ENCODE results near the gene SZRD1. TPM values are rescaled to one million over a fixed set of nuclear protein-coding genes. Genes with fewer than 3 reads are reported as not detected.

Gene SZRD1
- total RNA-seq, 1 experiment from 2014 or later = 175 TPM

- ChIA-PET CTCF (no interaction called here), POLR2A (no interaction called here)
- no peak for ATAC-seq
- Histone ChIP-seq H3K27ac (ENCODE audit: low read length) (no peak overlapping the region), H3K9me3 (ENCODE audit: control insufficient read depth, insufficient read depth, low read depth, low read length) (no peaks in the 10 kb centered on the region), H3K4me1 (ENCODE audit: control insufficient read depth, insufficient read depth, low read length) (no peaks in the 10 kb centered on the region; the same call in 1 of the 2 replicates), H3K4me3 (ENCODE audit: low read depth in 2 of 2, low read length in 2 of 2) (no peak overlapping the region), H3K36me3 (ENCODE audit: control insufficient read depth, insufficient read depth, low read length) (no peaks in the 10 kb centered on the region), H3K27me3 (ENCODE audit: control insufficient read depth, insufficient read depth, low read length) (no peaks in the 10 kb centered on the region)
- in situ Hi-C loops (cut with HindIII; ENCODE audit: low pct_unique_long_range_greater_than_20kb, low sequenced_read_pairs) (no loop called here), intact Hi-C loops (cut with micrococcal nuclease; ENCODE audit: unreplicated experiment) (no loop called here)
- no peak for DNase-seq (ENCODE audit: low read depth, low spot score)
- BruUV-seq (replicated peaks) = no TSS peak
- TF ChIP-seq CTCF (IDR thresholded peaks at IDR 0.05) (no peak), SIN3A (IDR thresholded peaks at IDR 0.05; ENCODE audit: borderline replicate concordance, insufficient read depth, low read depth, low read length) (no peak), TCF7L2 (IDR thresholded peaks at IDR 0.05; ENCODE audit: low read depth, low read length) (no peak), POLR2AphosphoS5 (IDR thresholded peaks at IDR 0.05; ENCODE audit: low read depth, low read length) (no peak), REST (IDR thresholded peaks at IDR 0.05; ENCODE audit: insufficient read depth in 1 of 2, low read depth in 2 of 2, low read length in 1 of 2) (no peak)
Measured at GRCh38 chr1:16421201-16421600, 54.2 kb downstream of the SZRD1 start.

DNA sequence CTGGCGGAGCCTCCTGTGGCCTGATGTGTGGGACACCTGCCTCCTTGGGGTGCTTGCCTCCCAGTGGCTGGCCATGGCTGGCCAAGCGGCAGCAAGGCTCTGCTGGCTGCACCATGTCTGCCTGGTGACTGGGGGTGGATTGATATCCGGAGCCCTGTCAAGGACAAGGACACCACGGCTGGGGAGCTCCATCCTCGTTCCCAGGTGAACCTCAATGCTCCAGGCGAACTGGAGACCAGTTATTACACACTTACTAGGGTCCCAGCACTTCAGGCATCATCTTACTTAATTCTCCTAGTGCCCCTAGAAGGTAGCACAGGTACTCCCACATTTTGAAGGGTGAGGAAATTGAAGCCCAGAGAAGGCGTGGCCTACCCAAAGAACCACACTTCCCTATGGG, 55.0 kb downstream of the SZRD1 start:
- ATAC-seq = no peak
- no peak for DNase-seq (ENCODE audit: low read depth, low spot score)
- in situ Hi-C loops (cut with HindIII; ENCODE audit: low pct_unique_long_range_greater_than_20kb, low sequenced_read_pairs) = no loop called here
- CTCF ChIA-PET = no interaction called here
- H3K4me1 ChIP-seq (ENCODE audit: control insufficient read depth, insufficient read depth, low read length) = no peaks in the 10 kb centered on the region; the same call in 1 of the 2 replicates
- intact Hi-C loops (cut with micrococcal nuclease; ENCODE audit: unreplicated experiment) = no loop called here
- no peaks in the 10 kb centered on the region for H3K36me3 ChIP-seq (ENCODE audit: control insufficient read depth, insufficient read depth, low read length)
- no peaks in the 10 kb centered on the region for H3K9me3 ChIP-seq (ENCODE audit: control insufficient read depth, insufficient read depth, low read depth, low read length)
- no peaks in the 10 kb centered on the region for H3K27me3 ChIP-seq (ENCODE audit: control insufficient read depth, insufficient read depth, low read length)
- no peak overlapping the region for H3K4me3 ChIP-seq (ENCODE audit: low read depth in 2 of 2, low read length in 2 of 2)
- no peak overlapping the region for H3K27ac ChIP-seq (ENCODE audit: low read length)
- TF ChIP-seq POLR2AphosphoS5 (IDR thresholded peaks at IDR 0.05; ENCODE audit: low read depth, low read length) (no peak), SIN3A (IDR thresholded peaks at IDR 0.05; ENCODE audit: borderline replicate concordance, insufficient read depth, low read depth, low read length) (no peak), REST (IDR thresholded peaks at IDR 0.05; ENCODE audit: insufficient read depth in 1 of 2, low read depth in 2 of 2, low read length in 1 of 2) (no peak), CTCF (IDR thresholded peaks at IDR 0.05) (no peak), TCF7L2 (IDR thresholded peaks at IDR 0.05; ENCODE audit: low read depth, low read length) (no peak)
- POLR2A ChIA-PET = no interaction called here
- no TSS peak for BruUV-seq (replicated peaks)

Data from Panc1 (cell line).